Urinary bladder (tissue), 4 donors: ENCODE data around the gene CARMIL1. TPM values are rescaled to one million over a fixed set of nuclear protein-coding genes. Genes with fewer than 3 reads are reported as not detected.
"Not testable (repeated sequence)": the region's sequence is repeated elsewhere in the genome, so short reads cannot be mapped to it uniquely, and the experiment has no call there.

Experiments used
- DNase-seq: peaks from one replicate; pipeline ENCODE4 v3.0.0-alpha.2; 2015; ENCODE audit errors: extremely low spot score
- H3K27ac ChIP-seq: one replicate; pipeline ENCODE4 v1.5.1; 2013; ENCODE audit warnings: low read depth, mild to moderate bottlenecking, moderate library complexity
- H3K36me3 ChIP-seq: one replicate; pipeline ENCODE4 v1.6.1; 2013; ENCODE audit warnings: mild to moderate bottlenecking, moderate library complexity; ENCODE audit not compliant: insufficient read depth
- H3K4me1 ChIP-seq: one replicate; pipeline ENCODE4 v1.6.1; 2013; ENCODE audit warnings: mild to moderate bottlenecking, moderate library complexity; ENCODE audit not compliant: insufficient read depth
- H3K4me3 ChIP-seq: one replicate; pipeline ENCODE4 v1.5.1; 2013; ENCODE audit warnings: low read depth, low read length
- WGBS: extraction: QIAGEN DNeasy Blood & Tissue Kit; methylation state at CpG from one replicate; pipeline ENCODE4 v1.1.7; 2013; 5-methylcytosine and 5-hydroxymethylcytosine counted together
- polyA plus RNA-seq: library from polyadenylated mRNA; stranded (reverse); fragments of 200-250 nt; gene quantifications from one replicate; pipeline ENCODE4 v1.2.3, GENCODE V29; 2013
- total RNA-seq: library from RNA; depleted of rRNA; stranded (reverse); fragments of >200 nt; gene quantifications from one replicate; pipeline ENCODE4 v1.2.3, GENCODE V29; 2014
- donor health status: healthy with polysubstance abuse.
- donor health status: healthy.

CARMIL1 gene
- total and polyA plus RNA-seq, 2 donors, result 11.1 to 26.5 TPM

GRCh38 chr6:25360621-25361020, 81.4 kb downstream of the CARMIL1 start:
- 38% methylated on average over 1 of the region's 1 CpG for WGBS
- H3K4me3 ChIP-seq, result no peak overlapping the region
- H3K36me3 ChIP-seq, result peaks cover 1% of the 10 kb centered on the region
- H3K4me1 ChIP-seq, result no peaks in the 10 kb centered on the region
- DNase-seq, result no peak
- no peak overlapping the region for H3K27ac ChIP-seq

- Histone ChIP-seq H3K27ac (no peak overlapping the region), H3K4me1 (no peaks in the 10 kb centered on the region), H3K36me3 (no peaks in the 10 kb centered on the region), H3K4me3 (no peak overlapping the region)
- DNase-seq, result no peak
- 39% methylated on average over 2 of the region's 2 CpGs for WGBS
Observed at GRCh38 chr6:25363427-25363826, 84.3 kb downstream of the CARMIL1 start.

- no peak for DNase-seq
- H3K4me3 ChIP-seq, result no peak overlapping the region
- H3K27ac ChIP-seq, result no peak overlapping the region
- no peaks in the 10 kb centered on the region for H3K4me1 ChIP-seq
- no peaks in the 10 kb centered on the region for H3K36me3 ChIP-seq
- WGBS, result 94% methylated on average over 5 of the region's 5 CpGs
Observed at GRCh38 chr6:25365154-25365553, 86.0 kb downstream of the CARMIL1 start.

- no peak for DNase-seq
- Histone ChIP-seq H3K27ac (no peak overlapping the region), H3K4me3 (no peak overlapping the region), H3K4me1 (peaks cover 2% of the 10 kb centered on the region), H3K36me3 (no peaks in the 10 kb centered on the region)
- 54% methylated on average over 1 of the region's 1 CpG for WGBS
Observed at GRCh38 chr6:25366903-25367545, 87.8 kb downstream of the CARMIL1 start.

GRCh38 chr6:25369036-25369432, 89.9 kb downstream of the CARMIL1 start:
- Histone ChIP-seq H3K4me3 (no peak overlapping the region), H3K36me3 (no peaks in the 10 kb centered on the region), H3K27ac (no peak overlapping the region), H3K4me1 (peaks cover 2% of the 10 kb centered on the region)
- 62% methylated on average over 6 of the region's 6 CpGs for WGBS
- DNase-seq, result no peak

GRCh38 chr6:25369433-25370177, 90.4 kb downstream of the CARMIL1 start:
- no peak overlapping the region for H3K27ac ChIP-seq

GRCh38 chr6:25370178-25371036, 91.2 kb downstream of the CARMIL1 start:
- Histone ChIP-seq H3K27ac (no peak overlapping the region), H3K4me1 (peaks cover 2% of the 10 kb centered on the region), H3K36me3 (no peaks in the 10 kb centered on the region), H3K4me3 (no peak overlapping the region)
- no peak for DNase-seq
- 80% methylated on average over 10 of the region's 10 CpGs for WGBS

More at GRCh38 chr6:25369433-25370177, 90.4 kb downstream of the CARMIL1 start:
- H3K36me3 ChIP-seq, result no peaks in the 10 kb centered on the region
- no peak for DNase-seq
- 61% methylated on average over 10 of the region's 10 CpGs for WGBS
- no peak overlapping the region for H3K4me3 ChIP-seq
- peaks cover 2% of the 10 kb centered on the region for H3K4me1 ChIP-seq

GRCh38 chr6:25371037-25371347, 91.8 kb downstream of the CARMIL1 start:
- no peak for DNase-seq
- Histone ChIP-seq H3K4me1 (peaks cover 2% of the 10 kb centered on the region), H3K4me3 (no peak overlapping the region), H3K36me3 (no peaks in the 10 kb centered on the region), H3K27ac (no peak overlapping the region)
- 95% methylated on average over 2 of the region's 2 CpGs for WGBS

- 100% methylated on average over 1 of the region's 1 CpG for WGBS
Observed at GRCh38 chr6:25375125-25375524, 96.0 kb downstream of the CARMIL1 start.

GRCh38 chr6:25377664-25378063, 98.5 kb downstream of the CARMIL1 start:
- WGBS, result 96% methylated on average over 1 of the region's 1 CpG
- DNase-seq, result no peak

More at GRCh38 chr6:25375125-25375524, 96.0 kb downstream of the CARMIL1 start:
- Histone ChIP-seq H3K4me1 (peaks cover 2% of the 10 kb centered on the region), H3K36me3 (no peaks in the 10 kb centered on the region), H3K27ac (no peak overlapping the region), H3K4me3 (no peak overlapping the region)
- DNase-seq, result no peak

GRCh38 chr6:25381077-25381476, 101.9 kb downstream of the CARMIL1 start:
- Histone ChIP-seq H3K4me3 (no peak overlapping the region), H3K4me1 (no peaks in the 10 kb centered on the region), H3K36me3 (no peaks in the 10 kb centered on the region), H3K27ac (no peak overlapping the region)
- 71% methylated on average over 1 of the region's 1 CpG for WGBS
- no peak for DNase-seq

More at GRCh38 chr6:25377664-25378063, 98.5 kb downstream of the CARMIL1 start:
- Histone ChIP-seq H3K27ac (no peak overlapping the region), H3K4me3 (no peak overlapping the region), H3K36me3 (no peaks in the 10 kb centered on the region), H3K4me1 (no peaks in the 10 kb centered on the region)

- 93% methylated on average over 8 of the region's 8 CpGs for WGBS
- DNase-seq, H3K4me1 ChIP-seq, H3K36me3 ChIP-seq, H3K4me3 ChIP-seq, H3K27ac ChIP-seq: not testable (repeated sequence)
Observed at GRCh38 chr6:25382476-25382875, 103.3 kb downstream of the CARMIL1 start.

- H3K4me3 ChIP-seq, result no peak overlapping the region
- no peaks in the 10 kb centered on the region for H3K4me1 ChIP-seq
- DNase-seq, result no peak
- H3K36me3 ChIP-seq, result no peaks in the 10 kb centered on the region
- WGBS, result 94% methylated on average over 7 of the region's 7 CpGs
- no peak overlapping the region for H3K27ac ChIP-seq
Observed at GRCh38 chr6:25384234-25384633, 105.1 kb downstream of the CARMIL1 start.
